Peyer's patch (tissue), 4 donors: ENCODE measurements around the gene CNTNAP2.

Experiments
- POLR2A ChIP-seq, 2 donors: fragments of 450-650 bp; IDR thresholded peaks; one replicate each; pipeline ENCODE4 v1.5.1; 2017; ENCODE audit warnings: antibody characterized with exemption in 2 of 2, mild to moderate bottlenecking in 2 of 2, moderate library complexity in 2 of 2
- TF ChIP-seq, protein P1 (sequence below), 6 experiments: fragments of 450-650 bp in 4 of 6; fragments of 200-600 bp in 2 of 6; sonication (generic) in 1 of 6; IDR thresholded peaks; one replicate each; pipeline ENCODE4 v1.5.1; 2017 to 2019; ENCODE audit warnings: antibody characterized with exemption in 6 of 6, mild to moderate bottlenecking in 3 of 6, moderate library complexity in 1 of 6

DNA sequence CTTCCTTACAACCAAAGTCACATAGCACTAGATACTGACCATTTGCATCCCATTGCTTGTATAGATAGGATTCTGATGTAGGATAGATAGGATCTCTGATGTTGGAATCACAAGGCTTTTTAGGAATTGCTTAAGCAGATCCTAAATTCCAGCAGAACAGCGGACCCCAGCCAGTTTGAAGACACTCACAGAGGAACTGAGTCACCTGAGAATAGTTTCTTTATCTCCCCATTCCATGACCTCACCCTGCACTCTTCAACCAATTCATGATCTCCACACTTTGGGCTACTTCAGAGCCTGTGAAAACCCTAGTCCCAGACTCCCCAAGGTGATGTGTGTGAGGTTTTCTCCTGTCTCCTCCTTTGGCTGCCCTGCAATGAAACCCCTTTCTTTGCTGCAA lies 179.4 kb downstream of the CNTNAP2 start:
- no peak for TF ChIP-seq POLR2A (IDR thresholded peaks at IDR 0.05)
- TF ChIP-seq, protein P1, sequence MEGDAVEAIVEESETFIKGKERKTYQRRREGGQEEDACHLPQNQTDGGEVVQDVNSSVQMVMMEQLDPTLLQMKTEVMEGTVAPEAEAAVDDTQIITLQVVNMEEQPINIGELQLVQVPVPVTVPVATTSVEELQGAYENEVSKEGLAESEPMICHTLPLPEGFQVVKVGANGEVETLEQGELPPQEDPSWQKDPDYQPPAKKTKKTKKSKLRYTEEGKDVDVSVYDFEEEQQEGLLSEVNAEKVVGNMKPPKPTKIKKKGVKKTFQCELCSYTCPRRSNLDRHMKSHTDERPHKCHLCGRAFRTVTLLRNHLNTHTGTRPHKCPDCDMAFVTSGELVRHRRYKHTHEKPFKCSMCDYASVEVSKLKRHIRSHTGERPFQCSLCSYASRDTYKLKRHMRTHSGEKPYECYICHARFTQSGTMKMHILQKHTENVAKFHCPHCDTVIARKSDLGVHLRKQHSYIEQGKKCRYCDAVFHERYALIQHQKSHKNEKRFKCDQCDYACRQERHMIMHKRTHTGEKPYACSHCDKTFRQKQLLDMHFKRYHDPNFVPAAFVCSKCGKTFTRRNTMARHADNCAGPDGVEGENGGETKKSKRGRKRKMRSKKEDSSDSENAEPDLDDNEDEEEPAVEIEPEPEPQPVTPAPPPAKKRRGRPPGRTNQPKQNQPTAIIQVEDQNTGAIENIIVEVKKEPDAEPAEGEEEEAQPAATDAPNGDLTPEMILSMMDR (IDR thresholded peaks at IDR 0.05) = no peak
